ENCODE results near the gene NAT14.
"Not testable (repeated sequence)": the region's sequence is repeated elsewhere in the genome, so short reads cannot be mapped to it uniquely, and the experiment has no call there.

The NAT14 gene

GRCh38 chr19:55486971-55487923, 2.3 kb downstream of the NAT14 start:
- no peak for DNase-seq (ENCODE audit: low spot score)

DNA sequence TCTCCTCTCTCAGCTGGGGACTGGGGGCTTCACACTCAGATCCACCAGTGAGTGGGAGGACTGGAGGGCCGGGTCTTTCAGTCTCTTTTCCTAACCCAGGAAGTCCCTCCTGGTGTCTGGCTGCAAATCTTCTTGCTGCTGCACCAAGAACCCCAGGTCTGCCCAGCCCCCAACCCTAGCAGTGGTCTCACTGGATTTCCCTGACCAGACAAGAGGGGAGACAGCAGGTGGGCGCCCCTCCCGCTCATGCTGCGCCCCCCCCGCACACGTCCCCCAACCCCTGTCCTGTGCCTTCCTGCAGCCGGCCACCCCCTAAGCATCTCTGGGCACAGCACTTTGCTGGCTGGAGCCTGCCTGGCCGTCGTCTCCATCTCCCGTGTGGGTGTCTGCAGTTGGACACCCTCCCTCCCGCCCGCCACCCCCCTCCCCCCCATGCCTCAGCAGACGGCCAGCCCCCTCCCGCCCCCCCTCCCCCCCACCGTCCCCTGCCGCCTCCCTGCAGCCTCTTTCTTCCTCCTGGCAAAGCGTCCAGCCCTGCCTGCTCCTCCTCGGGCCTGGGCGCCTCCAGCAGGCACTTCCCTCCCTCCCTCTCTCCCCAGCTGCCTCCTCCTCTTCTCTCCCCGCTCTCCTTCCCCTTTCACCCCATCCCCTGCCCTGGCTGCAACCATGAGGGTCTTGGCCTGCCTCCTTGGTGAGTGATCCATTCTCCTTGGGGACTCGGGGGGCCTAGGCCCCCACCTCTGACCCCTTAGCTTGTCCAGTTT, 3.1 kb downstream of the NAT14 start, which contains the start of gene SSC5D:
Gene SSC5D (plus strand): TSS at position 513 of the 764 bp plus-strand sequence. CDS start 154 bp downstream, at position 667.
- no peak for DNase-seq (ENCODE audit: low spot score)

DNA sequence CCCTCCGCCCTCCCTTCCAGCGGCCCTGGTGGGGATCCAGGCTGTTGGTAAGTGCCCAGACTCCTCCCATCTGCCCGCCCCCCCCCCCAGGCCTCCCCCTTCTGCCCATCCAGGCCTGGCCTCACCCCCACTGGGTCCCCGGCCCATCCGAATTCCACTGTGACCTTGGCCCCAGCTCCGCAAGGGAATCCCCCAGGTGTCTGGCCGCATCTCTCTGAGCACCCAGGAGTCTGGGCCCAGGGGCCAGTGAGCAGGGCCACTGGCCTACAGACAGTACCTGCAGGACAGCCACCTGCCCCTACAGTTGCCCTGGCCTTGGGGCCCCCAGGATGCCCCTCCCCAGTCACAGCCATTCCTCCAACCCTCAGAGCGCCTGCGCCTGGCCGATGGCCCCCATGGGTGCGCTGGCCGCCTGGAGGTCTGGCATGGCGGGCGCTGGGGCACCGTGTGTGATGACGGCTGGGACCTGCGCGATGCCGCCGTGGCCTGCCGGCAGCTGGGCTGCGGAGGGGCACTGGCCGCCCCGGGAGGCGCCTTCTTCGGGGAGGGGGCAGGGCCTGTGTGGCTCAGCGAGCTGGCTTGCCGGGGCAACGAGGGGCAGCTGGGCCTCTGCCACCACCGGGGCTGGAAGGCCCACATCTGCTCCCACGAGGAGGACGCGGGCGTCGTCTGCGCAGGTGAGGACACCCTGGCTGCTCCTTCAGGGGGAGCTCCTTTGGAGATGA, 4.2 kb downstream of the NAT14 start:
- no peak for DNase-seq (ENCODE audit: low spot score)

GRCh38 chr19:55489711-55490477, 4.9 kb downstream of the NAT14 start:
- no peak for DNase-seq (ENCODE audit: low spot score)

DNA sequence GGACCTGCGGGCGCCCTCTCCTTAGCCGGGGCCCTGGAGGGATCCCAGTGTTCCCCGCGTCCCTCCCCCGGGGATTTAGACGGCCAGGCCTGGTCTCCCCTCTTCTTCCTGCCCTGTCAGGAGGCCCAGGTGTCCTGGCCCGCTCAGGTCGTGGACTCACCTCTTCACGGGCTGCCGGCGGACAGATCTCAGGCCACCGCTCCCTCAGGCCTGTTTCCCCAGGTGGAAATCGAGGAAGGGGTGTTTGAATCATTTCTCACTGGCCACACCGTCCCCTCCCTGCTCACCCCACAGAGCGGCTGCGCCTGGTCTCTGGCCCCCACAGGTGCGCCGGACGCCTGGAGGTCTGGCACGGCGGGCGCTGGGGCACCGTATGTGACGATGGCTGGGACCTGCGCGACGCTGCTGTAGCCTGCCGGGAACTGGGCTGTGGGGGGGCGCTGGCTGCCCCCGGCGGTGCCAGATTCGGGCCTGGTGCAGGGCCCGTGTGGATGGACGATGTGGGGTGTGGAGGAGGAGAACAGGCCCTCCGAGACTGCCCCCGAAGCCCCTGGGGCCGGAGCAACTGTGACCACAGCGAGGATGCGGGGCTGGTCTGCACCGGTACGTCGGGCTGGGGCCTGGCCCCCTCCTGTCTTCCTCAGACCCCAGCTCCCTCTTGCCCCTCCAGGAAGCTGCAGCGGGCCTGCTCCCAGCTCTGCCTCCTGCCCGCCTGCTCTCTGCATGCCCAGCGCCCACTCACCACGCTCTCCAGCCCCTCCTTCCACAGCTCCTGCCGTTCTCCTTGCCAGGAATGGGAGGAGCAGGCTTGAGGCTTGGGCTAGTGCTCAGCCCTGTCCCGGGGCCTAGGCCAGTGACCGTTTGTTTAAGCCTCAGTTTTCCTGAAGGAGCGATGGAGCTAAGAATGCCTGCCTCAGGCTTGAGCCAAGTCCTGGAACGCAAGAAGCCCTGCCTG, 5.8 kb downstream of the NAT14 start:
- no peak for DNase-seq (ENCODE audit: low spot score)

DNA sequence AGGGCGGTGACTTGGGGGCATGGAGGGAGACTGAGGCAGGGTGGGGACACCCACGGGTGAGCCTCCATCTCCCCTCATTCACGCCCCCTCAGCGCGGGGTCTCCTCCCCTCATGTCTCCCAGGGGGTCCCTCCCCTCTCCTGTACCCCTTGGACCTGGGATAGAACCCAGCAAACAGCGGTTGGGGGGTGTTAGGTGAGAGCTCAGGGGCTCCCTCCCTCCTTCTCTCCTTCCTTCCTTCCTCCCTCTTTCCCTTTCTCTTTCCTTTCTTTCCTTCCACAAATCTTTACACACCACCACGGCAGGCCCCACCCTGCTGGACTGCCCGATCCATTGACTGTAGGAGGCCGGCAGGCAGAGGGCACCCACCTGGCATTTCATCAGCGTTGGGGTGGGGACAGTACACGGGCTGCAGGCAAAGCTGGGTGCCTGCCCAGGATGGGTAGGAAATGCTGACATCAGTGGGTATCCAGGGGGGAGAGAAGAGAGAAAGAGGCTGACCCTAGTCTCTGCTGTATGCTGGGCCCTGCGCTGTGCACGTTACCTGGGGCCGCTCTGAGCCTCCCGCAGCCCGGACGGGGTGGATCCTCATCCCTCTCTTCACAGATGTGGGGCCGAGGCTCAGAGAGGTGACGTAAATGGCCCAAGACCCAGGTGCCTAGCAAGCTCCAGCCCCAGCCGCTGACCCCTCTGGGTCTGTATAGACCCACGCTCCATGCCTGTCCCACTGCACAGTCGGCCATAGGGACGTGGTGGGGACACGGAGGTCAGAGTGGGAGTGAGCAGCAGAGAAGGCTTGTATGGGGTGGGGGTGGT, 6.8 kb downstream of the NAT14 start:
- DNase-seq (ENCODE audit: low spot score): no peak

DNA sequence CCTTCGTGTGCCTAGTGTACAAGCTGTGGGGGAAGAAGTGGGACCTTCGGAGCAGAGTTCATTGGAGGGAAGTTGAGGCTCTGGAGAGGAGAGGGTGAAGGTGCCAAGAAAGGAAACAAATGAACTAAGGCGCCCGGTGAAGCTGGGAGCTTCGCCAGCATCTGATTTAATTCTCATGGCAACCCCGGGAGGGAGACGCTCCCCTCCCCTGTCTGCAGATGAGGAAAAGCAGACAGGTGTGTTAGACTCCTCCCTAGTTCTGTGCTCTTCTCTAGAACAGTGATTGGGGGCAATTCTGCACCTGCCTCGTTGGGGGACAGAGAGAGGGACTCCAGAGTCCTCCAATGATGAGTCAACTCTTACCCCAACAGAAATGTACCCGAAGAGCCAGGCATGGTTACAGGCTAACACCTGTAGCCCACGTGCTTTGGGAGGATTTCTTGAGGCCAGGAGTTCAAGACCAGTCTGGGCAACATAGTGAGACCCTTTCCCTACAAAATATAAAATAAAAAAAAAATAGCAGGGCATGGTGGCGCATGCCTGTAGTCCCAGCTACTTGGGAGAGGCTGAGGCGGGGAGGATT, 7.5 kb downstream of the NAT14 start:
- DNase-seq (ENCODE audit: low spot score): no peak

- DNase-seq (ENCODE audit: low spot score): no peak
Observed at GRCh38 chr19:55493052-55493644, 8.2 kb downstream of the NAT14 start.

GRCh38 chr19:55493645-55494171, 8.7 kb downstream of the NAT14 start:
- no peak for DNase-seq (ENCODE audit: low spot score)

- no peak for DNase-seq (ENCODE audit: low spot score)
Observed at GRCh38 chr19:55494172-55494761, 9.3 kb downstream of the NAT14 start.

GRCh38 chr19:55495646-55496349, 10.8 kb downstream of the NAT14 start:
- DNase-seq (ENCODE audit: low spot score): no peak

- DNase-seq (ENCODE audit: low spot score): not testable (repeated sequence)
Observed at GRCh38 chr19:55496820-55497219, 11.8 kb downstream of the NAT14 start.

DNA sequence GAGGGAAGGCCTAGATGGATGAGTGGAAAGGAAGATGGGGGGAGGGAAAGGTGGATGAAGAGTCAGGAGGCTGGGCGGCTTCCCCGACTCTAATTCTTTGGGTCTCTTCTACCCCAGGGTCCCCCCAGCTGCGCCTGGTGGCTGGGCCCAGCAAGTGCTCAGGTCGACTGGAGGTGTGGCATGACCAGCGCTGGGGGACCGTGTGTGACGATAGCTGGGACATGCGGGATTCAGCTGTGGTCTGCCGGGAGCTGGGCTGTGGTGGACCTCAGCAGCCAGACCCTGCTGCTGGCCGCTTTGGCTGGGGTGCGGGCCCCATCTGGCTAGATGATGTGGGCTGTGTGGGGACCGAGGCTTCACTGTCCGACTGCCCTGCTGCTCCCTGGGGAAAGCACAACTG, 12.8 kb downstream of the NAT14 start:
- DNase-seq (ENCODE audit: low spot score): no peak

DNA sequence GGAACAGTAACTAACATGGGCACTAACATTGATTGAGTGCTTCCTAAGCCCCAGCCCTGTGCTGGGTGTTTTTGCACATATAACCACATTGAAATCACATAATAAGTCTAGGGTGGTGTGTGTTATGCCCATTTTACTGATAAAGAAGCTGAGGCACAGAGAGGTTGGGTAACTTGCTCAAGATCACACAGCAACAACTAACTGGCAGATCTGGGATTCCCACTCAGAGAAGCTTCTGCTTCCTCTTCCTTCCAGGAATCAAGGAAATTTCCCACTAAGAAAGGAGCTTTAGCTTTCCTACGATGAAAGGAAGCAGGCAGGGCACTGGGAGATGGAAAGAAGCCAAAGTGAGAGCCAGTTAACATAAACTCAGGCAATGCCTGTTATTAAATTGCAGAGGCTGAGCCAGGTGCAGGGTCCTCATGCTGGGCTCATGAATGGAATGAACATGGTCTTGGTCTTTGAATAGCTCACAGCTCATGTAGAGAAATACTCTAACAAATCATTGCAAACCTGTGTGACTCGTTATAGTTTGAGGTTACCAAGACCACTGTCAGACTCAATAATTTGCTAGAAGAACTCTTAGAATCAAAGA, 13.4 kb downstream of the NAT14 start:
- DNase-seq (ENCODE audit: low spot score): no peak

GRCh38 chr19:55500368-55500952, 15.5 kb downstream of the NAT14 start:
- DNase-seq (ENCODE audit: low spot score): no peak

GRCh38 chr19:55502197-55502952, 17.4 kb downstream of the NAT14 start:
- no peak for DNase-seq (ENCODE audit: low spot score)

Measured in CD4-positive, alpha-beta T cell treated with Interleukin-15 for 4 hours (primary cell).